Psoas muscle (tissue), 8 donors: Measurements from ENCODE around the gene DISC1. TPM values are rescaled to one million over a fixed set of nuclear protein-coding genes. Genes with fewer than 3 reads are reported as not detected.

Experiments used
- ATAC-seq, 4 donors: fragments of 200-7000 bp; cut with Tn5 transposase; one replicate each; pipeline ENCODE4 v1.9.1; 2020; ENCODE audit warnings: moderate library complexity in 3 of 4, mild to moderate bottlenecking in 2 of 4
- DNase-seq, 2 donors: peaks; one replicate each; pipeline ENCODE4 v3.0.0-alpha.2; 2020
- H3K27ac ChIP-seq: fragments of 200-600 bp; one replicate; pipeline ENCODE4 v1.8.0; 2022
- H3K27me3 ChIP-seq, 3 donors: fragments of 200-600 bp in 1 of 3; one replicate each; pipeline versions ENCODE4 v1.6.1 to v1.8.0; 2013 to 2022; ENCODE audit warnings: low read length in 2 of 3, mild to moderate bottlenecking in 2 of 3, moderate library complexity in 1 of 3; ENCODE audit not compliant: insufficient read depth in 3 of 3
- H3K36me3 ChIP-seq, 2 donors: fragments of 200-600 bp in 1 of 2; one replicate each; pipeline versions ENCODE4 v1.6.1 to v1.8.0; 2013 to 2022; ENCODE audit warnings: low read depth in 1 of 2, mild to moderate bottlenecking in 1 of 2, moderate library complexity in 1 of 2; ENCODE audit not compliant: insufficient read depth in 1 of 2
- H3K4me1 ChIP-seq: fragments of 200-600 bp; one replicate; pipeline ENCODE4 v1.8.0; 2022
- H3K4me3 ChIP-seq: fragments of 200-600 bp; one replicate; pipeline ENCODE4 v1.8.0; 2022; ENCODE audit warnings: mild to moderate bottlenecking
- H3K9me3 ChIP-seq: fragments of 200-600 bp; one replicate; pipeline ENCODE4 v1.8.0; 2022
- CTCF ChIP-seq: fragments of 200-600 bp; IDR thresholded peaks from one replicate; pipeline ENCODE4 v1.8.0; 2022; ENCODE audit warnings: antibody characterized with exemption
- WGBS, 3 donors: extraction: QIAGEN DNeasy Blood & Tissue Kit; methylation state at CpG; one replicate each; pipeline versions ENCODE4 v1.1.6 to v1.1.7; 2013; 5-methylcytosine and 5-hydroxymethylcytosine counted together
- intact Hi-C, 2 donors: fragments of 100-400 bp; cut with DNase I; formaldehyde crosslinking; loops; one replicate each; pipeline versions ENCODE4 v1.11.0 to v1.14.2; 2022
- polyA plus RNA-seq, 3 donors: library from polyadenylated mRNA; stranded (reverse); fragments of 200-250 nt; gene quantifications; one replicate each; pipeline ENCODE4 v1.2.3, GENCODE V29; 2013
- total RNA-seq, 4 donors: library from RNA; stranded (reverse); fragmentation: NEBNext Ultra II Directional in 2 of 4; extraction: Animal tissue kit (Norgen Biotek cat#: 25700) in 2 of 4; gene quantifications; one replicate each; pipeline versions ENCODE4 v1.2.1 to v1.2.4, GENCODE V29; 2021 to 2023
- donor health status: healthy with polysubstance abuse.
- donor health status: DM: no; HTN: no; CAD: no; lungs with moderate emphysema.
- donor health status: Bipolar disorder and iron deficiency.
- donor health status: healthy.
- donor health status: DM: yes; HTN: yes; CAD: no.
- donor health status: DM: no; HTN: no; CAD: no.
- donor health status: DM: no; HTN: no; CAD: no.
- donor health status: DM: yes; HTN: yes; CAD: no.

DISC1 gene
- total and polyA plus RNA-seq, 7 donors: 0.35 to 2.8 (median 1.6) TPM

GRCh38 chr1:232045139-232045994 lies 418.8 kb downstream of the DISC1 start:
- 88 to 92% (median 90%) methylated on average over 8 of the region's 8 CpGs for WGBS, 3 donors
- intact Hi-C loops: no loop called here

GRCh38 chr1:232046451-232047306 lies 420.1 kb downstream of the DISC1 start:
- Histone ChIP-seq H3K36me3 (no peaks in the 10 kb centered on the region), H3K4me3 (no peak overlapping the region), H3K9me3 (no peaks in the 10 kb centered on the region), H3K27ac (no peak overlapping the region), H3K27me3 (no peaks in the 10 kb centered on the region), H3K4me1 (no peaks in the 10 kb centered on the region)
- DNase-seq (no peak), ATAC-seq (no peak)
- WGBS, 3 donors: 69 to 73% (median 71%) methylated on average over 3 of the region's 3 CpGs
- no peak for TF ChIP-seq CTCF
- intact Hi-C loops: no loop called here

More at GRCh38 chr1:232045139-232045994, 418.8 kb downstream of the DISC1 start:
- Histone ChIP-seq H3K4me1 (no peaks in the 10 kb centered on the region), H3K9me3 (no peaks in the 10 kb centered on the region), H3K27me3 (no peaks in the 10 kb centered on the region), H3K36me3 (no peaks in the 10 kb centered on the region), H3K27ac (no peak overlapping the region), H3K4me3 (no peak overlapping the region)
- DNase-seq (no peak), ATAC-seq (no peak)
- no peak for TF ChIP-seq CTCF

GRCh38 chr1:232047473-232047872 lies 420.9 kb downstream of the DISC1 start:
- WGBS, 3 donors: 84 to 89% (median 87%) methylated on average over 2 of the region's 2 CpGs
- TF ChIP-seq CTCF: no peak
- ATAC-seq (no peak), DNase-seq (no peak)
- intact Hi-C loops: no loop called here
- Histone ChIP-seq H3K27me3 (no peaks in the 10 kb centered on the region), H3K36me3 (no peaks in the 10 kb centered on the region), H3K4me1 (no peaks in the 10 kb centered on the region), H3K27ac (no peak overlapping the region), H3K4me3 (no peak overlapping the region), H3K9me3 (no peaks in the 10 kb centered on the region)

- Histone ChIP-seq H3K4me1 (no peaks in the 10 kb centered on the region), H3K4me3 (no peak overlapping the region), H3K27ac (no peak overlapping the region), H3K9me3 (no peaks in the 10 kb centered on the region), H3K27me3 (no peaks in the 10 kb centered on the region), H3K36me3 (no peaks in the 10 kb centered on the region)
- ATAC-seq: no peak
- WGBS, 3 donors: 96 to 97% (median 96%) methylated on average over 7 of the region's 7 CpGs
- DNase-seq: no peak
- intact Hi-C loops: no loop called here
- no peak for TF ChIP-seq CTCF
Observed at GRCh38 chr1:232048481-232048880, 421.9 kb downstream of the DISC1 start.
